CD4-positive, CD25-positive, alpha-beta regulatory T cell (primary cell): ENCODE results near the gene TECTB. TPM values are rescaled to one million over a fixed set of nuclear protein-coding genes. Genes with fewer than 3 reads are reported as not detected.

ENCODE experiments used
- ATAC-seq, 2 donors: fragments of 150-1000 bp; cut with Tn5 transposase; one replicate each; pipeline ENCODE4 v1.10.0; 2021; ENCODE audit warnings: low read depth in 2 of 2, moderate number of reproducible peaks in 2 of 2, moderate library complexity in 1 of 2
- DNase-seq, 3 donors: peaks; one replicate each; pipeline versions ENCODE4 v3.0.0 to v3.0.0-alpha.2; 2012 to 2022; ENCODE audit warnings: mixed read lengths in 1 of 3
- H3K27ac ChIP-seq: one replicate; pipeline ENCODE4 v1.7.0; 2013; ENCODE audit warnings: mild to moderate bottlenecking, low read length; ENCODE audit not compliant: insufficient read depth, poor library complexity, severe bottlenecking
- H3K27me3 ChIP-seq: one replicate; pipeline ENCODE4 v1.7.0; 2013; ENCODE audit warnings: low read length; ENCODE audit not compliant: control insufficient read depth, insufficient read depth
- H3K36me3 ChIP-seq: one replicate; pipeline ENCODE4 v1.7.0; 2013; ENCODE audit warnings: mild to moderate bottlenecking, low read length, moderate library complexity; ENCODE audit not compliant: control insufficient read depth, insufficient read depth
- H3K4me1 ChIP-seq: 2 replicates; pipeline ENCODE4 v1.7.0; 2013; ENCODE audit warnings: mild to moderate bottlenecking, low read length; ENCODE audit not compliant: insufficient read depth, control insufficient read depth, poor library complexity, severe bottlenecking
- H3K4me3 ChIP-seq: one replicate; pipeline ENCODE4 v1.7.0; 2013; ENCODE audit warnings: low read depth, mild to moderate bottlenecking, low read length, moderate library complexity
- H3K9me3 ChIP-seq, 2 experiments: 1 replicate in 1 of 2; 2 replicates in 1 of 2; pipeline ENCODE4 v1.7.0; 2013; ENCODE audit warnings: low read length in 2 of 2, mild to moderate bottlenecking in 1 of 2, moderate library complexity in 1 of 2; ENCODE audit not compliant: control insufficient read depth in 2 of 2
- H3K27ac Mint-ChIP-seq, 3 donors: one replicate each; pipeline ENCODE4 v1.8.0; 2020 to 2022; ENCODE audit warnings: mild to moderate bottlenecking in 3 of 3, mixed read lengths in 3 of 3, moderate library complexity in 2 of 3
- H3K27me3 Mint-ChIP-seq: one replicate; pipeline ENCODE4 v1.8.0; 2022; ENCODE audit warnings: mild to moderate bottlenecking, mixed read lengths
- H3K36me3 Mint-ChIP-seq: one replicate; pipeline ENCODE4 v1.8.0; 2020; ENCODE audit warnings: mixed read lengths
- H3K4me1 Mint-ChIP-seq, 4 donors: one replicate each; pipeline ENCODE4 v1.8.0; 2020 to 2022; ENCODE audit warnings: mixed read lengths in 4 of 4, mild to moderate bottlenecking in 1 of 4
- H3K4me3 Mint-ChIP-seq, 4 donors: one replicate each; pipeline ENCODE4 v1.8.0; 2020 to 2022; ENCODE audit warnings: mild to moderate bottlenecking in 4 of 4, mixed read lengths in 4 of 4, moderate library complexity in 3 of 4
- H3K9me3 Mint-ChIP-seq, 7 donors: one replicate each; pipeline ENCODE4 v1.8.0; 2020 to 2022; ENCODE audit warnings: mixed read lengths in 7 of 7, mild to moderate bottlenecking in 3 of 7, moderate library complexity in 2 of 7
- polyA plus RNA-seq, 4 donors: library from polyadenylated mRNA; unstranded; fragments of 300-500 nt; fragmentation: Illumina TruSeq; gene quantifications; one replicate each; pipeline ENCODE4 v1.2.3, GENCODE V29; 2021
- total RNA-seq: library from RNA; stranded (reverse); gene quantifications from one replicate; pipeline ENCODE4 v1.2.3, GENCODE V29; 2022

The TECTB gene
- not detected for total RNA-seq
- not detected for polyA plus RNA-seq

GRCh38 chr10:112283100-112283499 is at the start of gene TECTB:
TECTB (plus strand) TSS chr10:112283400; CDS start chr10:112283735, 335 bp downstream.
- Mint-ChIP-seq H3K9me3 (peaks cover 0 to 4% (median 2%) of the 10 kb centered on the region in 7 donors), H3K27me3 (peaks cover 25% of the 10 kb centered on the region), H3K27ac (no peak within 1 kb of the TSS), H3K4me3 (no peak within 1 kb of the TSS), H3K36me3 (no peaks in the 10 kb centered on the region), H3K4me1 (no peaks in the 10 kb centered on the region)
- ATAC-seq (no peak), DNase-seq (no peak)
- Histone ChIP-seq H3K27ac (no peak within 1 kb of the TSS), H3K4me1 (no peaks in the 10 kb centered on the region), H3K36me3 (no peaks in the 10 kb centered on the region), H3K27me3 (peaks cover 2% of the 10 kb centered on the region), H3K4me3 (no peak within 1 kb of the TSS), H3K9me3 (no peaks in the 10 kb centered on the region)

GRCh38 chr10:112235141-112235540 is 48.1 kb upstream of the TECTB start:
- H3K4me1 Mint-ChIP-seq, result no peaks in the 10 kb centered on the region
- no peak overlapping the region for H3K27ac Mint-ChIP-seq
- no peaks in the 10 kb centered on the region for H3K36me3 ChIP-seq
- DNase-seq (no peak), ATAC-seq (no peak)
- H3K9me3 ChIP-seq, result peaks cover 0 to 10% of the 10 kb centered on the region in 2 experiments
- H3K27ac ChIP-seq, result no peak overlapping the region
- H3K36me3 Mint-ChIP-seq, result no peaks in the 10 kb centered on the region
- H3K27me3 Mint-ChIP-seq, result peaks cover 3% of the 10 kb centered on the region
- H3K27me3 ChIP-seq, result peaks cover 1% of the 10 kb centered on the region
- peaks cover 0 to 8% (median 3%) of the 10 kb centered on the region in 7 donors for H3K9me3 Mint-ChIP-seq
- no peak overlapping the region for H3K4me3 ChIP-seq
- H3K4me1 ChIP-seq, result no peaks in the 10 kb centered on the region
- H3K4me3 Mint-ChIP-seq, result no peak overlapping the region

- no peaks in the 10 kb centered on the region for H3K4me1 Mint-ChIP-seq
- DNase-seq (no peak), ATAC-seq (no peak)
- peaks cover 0 to 11% (median 4%) of the 10 kb centered on the region in 7 donors for H3K9me3 Mint-ChIP-seq
- H3K36me3 Mint-ChIP-seq, result peaks cover 2% of the 10 kb centered on the region
- no peak overlapping the region for H3K27ac Mint-ChIP-seq
- no peaks in the 10 kb centered on the region for H3K36me3 ChIP-seq
- H3K27me3 ChIP-seq, result peaks cover 1% of the 10 kb centered on the region
- H3K4me1 ChIP-seq, result no peaks in the 10 kb centered on the region
- no peak overlapping the region for H3K27ac ChIP-seq
- no peaks in the 10 kb centered on the region for H3K27me3 Mint-ChIP-seq
- H3K4me3 Mint-ChIP-seq, result no peak overlapping the region
- H3K4me3 ChIP-seq, result no peak overlapping the region
- peaks cover 0 to 14% of the 10 kb centered on the region in 2 experiments for H3K9me3 ChIP-seq
Measured at GRCh38 chr10:112235920-112236319, 47.3 kb upstream of the TECTB start.

GRCh38 chr10:112236486-112236885 is 46.7 kb upstream of the TECTB start:
- Mint-ChIP-seq H3K27ac (no peak overlapping the region), H3K36me3 (peaks cover 4% of the 10 kb centered on the region), H3K27me3 (no peaks in the 10 kb centered on the region), H3K4me3 (no peak overlapping the region), H3K9me3 (peaks cover 0 to 15% (median 5%) of the 10 kb centered on the region in 7 donors), H3K4me1 (no peaks in the 10 kb centered on the region)
- ATAC-seq (no peak), DNase-seq (no peak)
- H3K27ac ChIP-seq, result no peak overlapping the region
- no peaks in the 10 kb centered on the region for H3K36me3 ChIP-seq
- H3K9me3 ChIP-seq, result peaks cover 0 to 14% of the 10 kb centered on the region in 2 experiments
- no peaks in the 10 kb centered on the region for H3K4me1 ChIP-seq
- no peaks in the 10 kb centered on the region for H3K27me3 ChIP-seq
- H3K4me3 ChIP-seq, result no peak overlapping the region

GRCh38 chr10:112239347-112239746 is 43.9 kb upstream of the TECTB start:
- H3K36me3 Mint-ChIP-seq, result peaks cover 4% of the 10 kb centered on the region
- no peak overlapping the region for H3K4me3 ChIP-seq
- DNase-seq (no peak), ATAC-seq (no peak)
- no peaks in the 10 kb centered on the region for H3K4me1 ChIP-seq
- no peaks in the 10 kb centered on the region for H3K36me3 ChIP-seq
- no peak overlapping the region for H3K27ac Mint-ChIP-seq
- H3K27me3 ChIP-seq, result no peaks in the 10 kb centered on the region
- H3K27ac ChIP-seq, result no peak overlapping the region
- no peaks in the 10 kb centered on the region for H3K4me1 Mint-ChIP-seq
- H3K27me3 Mint-ChIP-seq, result no peaks in the 10 kb centered on the region
- H3K9me3 Mint-ChIP-seq, result peaks cover 0 to 17% (median 6%) of the 10 kb centered on the region in 7 donors
- H3K9me3 ChIP-seq, result peaks cover 0 to 14% of the 10 kb centered on the region in 2 experiments
- H3K4me3 Mint-ChIP-seq, result no peak overlapping the region

GRCh38 chr10:112240441-112240840 is 42.8 kb upstream of the TECTB start:
- H3K27ac Mint-ChIP-seq, result no peak overlapping the region
- Histone ChIP-seq H3K9me3 (peaks cover 0 to 14% of the 10 kb centered on the region in 2 experiments), H3K36me3 (no peaks in the 10 kb centered on the region), H3K27ac (no peak overlapping the region), H3K4me3 (no peak overlapping the region), H3K27me3 (no peaks in the 10 kb centered on the region), H3K4me1 (no peaks in the 10 kb centered on the region)
- no peak for DNase-seq
- no peaks in the 10 kb centered on the region for H3K4me1 Mint-ChIP-seq
- H3K36me3 Mint-ChIP-seq, result peaks cover 4% of the 10 kb centered on the region
- H3K27me3 Mint-ChIP-seq, result no peaks in the 10 kb centered on the region
- H3K9me3 Mint-ChIP-seq, result peaks cover 0 to 17% (median 6%) of the 10 kb centered on the region in 7 donors
- no peak overlapping the region for H3K4me3 Mint-ChIP-seq
- no peak for ATAC-seq

GRCh38 chr10:112241651-112242341 is 41.4 kb upstream of the TECTB start:
- no peaks in the 10 kb centered on the region for H3K4me1 ChIP-seq
- Mint-ChIP-seq H3K4me1 (no peaks in the 10 kb centered on the region), H3K36me3 (peaks cover 4% of the 10 kb centered on the region), H3K9me3 (peaks cover 0 to 17% (median 6%) of the 10 kb centered on the region in 7 donors), H3K4me3 (no peak overlapping the region), H3K27ac (no peak overlapping the region), H3K27me3 (no peaks in the 10 kb centered on the region)
- peaks cover 0 to 14% of the 10 kb centered on the region in 2 experiments for H3K9me3 ChIP-seq
- no peaks in the 10 kb centered on the region for H3K27me3 ChIP-seq
- no peak for ATAC-seq
- no peak overlapping the region for H3K27ac ChIP-seq
- H3K36me3 ChIP-seq, result no peaks in the 10 kb centered on the region
- no peak for DNase-seq
- H3K4me3 ChIP-seq, result no peak overlapping the region

GRCh38 chr10:112242769-112243168 is 40.4 kb upstream of the TECTB start:
- no peak for ATAC-seq
- Mint-ChIP-seq H3K27ac (no peak overlapping the region), H3K4me1 (no peaks in the 10 kb centered on the region), H3K4me3 (no peak overlapping the region), H3K27me3 (no peaks in the 10 kb centered on the region), H3K36me3 (peaks cover 4% of the 10 kb centered on the region), H3K9me3 (peaks cover 0 to 17% (median 8%) of the 10 kb centered on the region in 7 donors)
- no peaks in the 10 kb centered on the region for H3K36me3 ChIP-seq
- H3K27me3 ChIP-seq, result no peaks in the 10 kb centered on the region
- no peaks in the 10 kb centered on the region for H3K4me1 ChIP-seq
- no peak overlapping the region for H3K27ac ChIP-seq
- DNase-seq, result no peak
- H3K9me3 ChIP-seq, result peaks cover 0 to 14% of the 10 kb centered on the region in 2 experiments
- no peak overlapping the region for H3K4me3 ChIP-seq
